GM12878 (cell line): ENCODE measurements around the gene MTTP. TPM values are rescaled to one million over a fixed set of nuclear protein-coding genes. Genes with fewer than 3 reads are reported as not detected.

Experiments used
- ATAC-seq: fragments of 200-7000 bp; cut with Tn5 transposase; 3 replicates; pipeline ENCODE4 v1.9.1; 2020; ENCODE audit warnings: mild to moderate bottlenecking, moderate library complexity
- Bru-seq: library from RNA; stranded (reverse); fragments of 400-500 nt; gene quantifications from one replicate; lab custom pipeline; 2021; lab: Mats Ljungman, UMichigan
- BruChase-seq, 2 experiments: library from RNA; stranded (reverse); fragments of 400-500 nt; gene quantifications; one replicate each; lab custom pipeline; 2021; lab: Mats Ljungman, UMichigan
- BruUV-seq: library from RNA; stranded (reverse); fragments of 400-500 nt; replicated peaks from 2 replicates; lab custom pipeline; 2021; lab: Mats Ljungman, UMichigan
- CTCF ChIA-PET: fragments of 300-600 bp; sonication (Branson Sonifier 250); formaldehyde crosslinking; extraction: SDS; loops from one replicate; lab custom pipeline; 2021; ENCODE audit warnings: inconsistent platforms; lab: Yijun Ruan, JAX
- POLR2A ChIA-PET: fragments of 350-600 bp; formaldehyde crosslinking; extraction: SDS; loops from one replicate; lab custom pipeline; 2021; ENCODE audit warnings: inconsistent platforms; lab: Charles Lee
- RAD21 ChIA-PET: fragments of 300-600 bp; sonication (Branson Sonifier 250); formaldehyde crosslinking; loops from one replicate; lab custom pipeline; 2023; ENCODE audit warnings: antibody characterized with exemption; ENCODE audit not compliant: unreplicated experiment; lab: Charles Lee
- SMC1A ChIA-PET: fragments of 300-600 bp; sonication (Branson Sonifier 250); formaldehyde crosslinking; loops from one replicate; lab custom pipeline; 2023; ENCODE audit not compliant: unreplicated experiment, uncharacterized antibody; lab: Charles Lee
- DNase-seq: peaks from one replicate; pipeline ENCODE4 v3.0.0-alpha.2; 2011; ENCODE audit warnings: low read depth, low spot score
- FAIRE-seq: peaks from 3 replicates; lab custom pipeline; 2011; peaks lifted over from hg19 to GRCh38; lab: Jason Lieb, UNC
- H2AFZ ChIP-seq: 2 replicates; pipeline ENCODE4 v1.6.0; 2011; ENCODE audit warnings: low read depth, low read length, control low read depth; ENCODE audit not compliant: control insufficient read depth
- H3K27ac ChIP-seq: 2 replicates; pipeline ENCODE4 v1.5.1; 2011; ENCODE audit warnings: control low read depth; ENCODE audit not compliant: control insufficient read depth, insufficient read depth
- H3K27me3 ChIP-seq, 2 experiments: replicated peaks in 1 of 2; 2 replicates each; pipeline versions ENCODE4 v1.6.0 to v1.6.1; 2011; ENCODE audit warnings: low read length in 1 of 2; ENCODE audit not compliant: control insufficient read depth in 2 of 2, insufficient read depth in 2 of 2
- H3K36me3 ChIP-seq, 2 experiments: 2 replicates each; pipeline ENCODE4 v1.5.1; 2011; ENCODE audit warnings: low read length in 1 of 2; ENCODE audit not compliant: control insufficient read depth in 2 of 2, insufficient read depth in 2 of 2
- H3K4me1 ChIP-seq: 2 replicates; pipeline ENCODE4 v1.6.1; 2011; ENCODE audit warnings: mild to moderate bottlenecking, low read length, moderate library complexity, mixed read lengths; ENCODE audit not compliant: control insufficient read depth, insufficient read depth
- H3K4me2 ChIP-seq: 2 replicates; pipeline ENCODE4 v1.6.0; 2011; ENCODE audit warnings: control low read depth; ENCODE audit not compliant: control insufficient read depth, insufficient read depth
- H3K4me3 ChIP-seq: fragments of 200-600 bp; sonication (generic); 2 replicates; pipeline ENCODE4 v1.5.1; 2016
- H3K79me2 ChIP-seq: 2 replicates; pipeline ENCODE4 v1.6.0; 2011; ENCODE audit warnings: low read length; ENCODE audit not compliant: control insufficient read depth, insufficient read depth
- H3K9ac ChIP-seq: 2 replicates; pipeline ENCODE4 v1.8.0; 2011; ENCODE audit warnings: low read length, control low read depth, mixed read lengths; ENCODE audit not compliant: control insufficient read depth, insufficient read depth
- H3K9me3 ChIP-seq: replicated peaks from 3 replicates; pipeline ENCODE4 v1.5.1; 2011; ENCODE audit warnings: mild to moderate bottlenecking, low read length; ENCODE audit not compliant: control insufficient read depth, insufficient read depth
- H4K20me1 ChIP-seq: 2 replicates; pipeline ENCODE4 v1.6.0; 2011; ENCODE audit not compliant: control insufficient read depth, insufficient read depth
- IKZF2 ChIP-seq, 2 experiments: fragments of 450-650 bp; IDR thresholded peaks; 2 replicates each; pipeline ENCODE4 v1.6.1; 2017; ENCODE audit warnings: mild to moderate bottlenecking in 2 of 2, moderate library complexity in 2 of 2
- SPI1 ChIP-seq: IDR thresholded peaks from 2 replicates; pipeline ENCODE4 v1.6.1; 2011; ENCODE audit warnings: low read depth, mild to moderate bottlenecking, low read length, moderate library complexity, borderline replicate concordance; ENCODE audit not compliant: insufficient read depth
- STAT1 ChIP-seq: fragments of 450-650 bp; conservative IDR thresholded peaks from 2 replicates; pipeline ENCODE4 v1.6.1; 2014; ENCODE audit warnings: antibody characterized with exemption, mild to moderate bottlenecking
- ZNF217 ChIP-seq: fragments of 450-650 bp; IDR thresholded peaks from 2 replicates; pipeline ENCODE4 v1.6.1; 2017; ENCODE audit warnings: antibody characterized with exemption, mild to moderate bottlenecking
- WGBS: methylation state at CpG from one replicate; pipeline ENCODE4 v1.1.6; 2016; ENCODE audit warnings: low lambda C conversion rate; ENCODE audit not compliant: insufficient replicate concordance, insufficient coverage; ENCODE audit errors: missing lambda C conversion rate; 5-methylcytosine and 5-hydroxymethylcytosine counted together
- in situ Hi-C: fragments of 300-500 bp; cut with MboI; formaldehyde crosslinking; loops from 9 replicates; pipeline ENCODE4 v1.14.3; 2018; ENCODE audit warnings: mixed read lengths
- intact Hi-C: fragments of 100-400 bp; cut with micrococcal nuclease; formaldehyde crosslinking; loops from one replicate; pipeline ENCODE4 v1.14.2; 2022; ENCODE audit not compliant: unreplicated experiment
- long read RNA-seq, 2 experiments: library from polyadenylated mRNA; unstranded; transcript quantifications; one replicate each; pipeline ENCODE4 v2.0.0, GENCODE V29; 2019 to 2020
- polyA minus RNA-seq, 3 experiments: library from RNA; depleted of rRNA, polyadenylated mRNA; stranded (reverse); fragments of >200 nt; gene quantifications; 2 replicates each; pipeline ENCODE4 v1.2.3, GENCODE V29; 2011
- polyA plus RNA-seq, 11 experiments: library from polyadenylated mRNA; depleted of rRNA in 4 of 11; unstranded in 6 of 11; stranded (reverse) in 5 of 11; fragments of >200 nt; fragmentation: Nextera tagmentation in 4 of 11; fragmentation: Illumina TruSeq in 1 of 11; extraction: Ambion mirVana in 4 of 11; extraction: Trizol in 1 of 11; gene quantifications; 1 replicate in 1 of 11; 2 replicates in 10 of 11; pipeline versions ENCODE4 v1.2.1 to v1.2.3, GENCODE V29; 2011 to 2016; ENCODE audit warnings: inconsistent platforms in 2 of 11, missing spikeins in 2 of 11, low read depth in 1 of 11
- total RNA-seq, 4 experiments: library from RNA; depleted of rRNA in 3 of 4; stranded (reverse); fragments of >200 nt in 3 of 4; fragmentation: Illumina TruSeq in 1 of 4; extraction: Trizol in 1 of 4; gene quantifications; 2 replicates each; pipeline versions ENCODE4 v1.2.1 to v1.2.3, GENCODE V29; 2013 to 2021
- TF ChIP-seq, protein P1 (sequence below): fragments of 450-650 bp; IDR thresholded peaks from 2 replicates; pipeline ENCODE4 v1.6.1; 2017; ENCODE audit warnings: mild to moderate bottlenecking
- TF ChIP-seq, protein P2 (sequence below): fragments of 450-650 bp; formaldehyde crosslinking; IDR thresholded peaks from 2 replicates; pipeline ENCODE4 v1.5.0; 2022; ENCODE audit warnings: mild to moderate bottlenecking, missing genetic modification characterization
- TF ChIP-seq, protein P3 (sequence below): fragments of 450-650 bp; IDR thresholded peaks from 2 replicates; pipeline ENCODE4 v1.6.1; 2017; ENCODE audit warnings: low read depth, mild to moderate bottlenecking, moderate library complexity
- TF ChIP-seq, protein P4 (sequence below): fragments of 450-650 bp; IDR thresholded peaks from 2 replicates; pipeline ENCODE4 v1.6.1; 2016; ENCODE audit warnings: mild to moderate bottlenecking

Gene MTTP
- 0.39 and 0.88 TPM in 2 replicates for total RNA-seq (2013; cell fraction: nucleolus; rRNA removed)
- total RNA-seq (2014; rRNA removed): 0.38 and 0.45 TPM in 2 replicates
- 0.18 and 0.32 TPM in 2 replicates for total RNA-seq (2014; rRNA removed; fragmentation: Illumina TruSeq; extraction: Trizol)
- 0.21 and 0.43 TPM in 2 replicates for total RNA-seq (2021)
- polyA plus RNA-seq (2011; ENCODE audit: low read depth): 0.34 TPM
- 2.2 and 2.9 TPM in 2 replicates for polyA plus RNA-seq (2011; rRNA removed)
- 0.69 and 0.96 TPM in 2 replicates for polyA plus RNA-seq (2011; cell fraction: cytosol; rRNA removed)
- polyA plus RNA-seq (2011; cell fraction: nucleus; rRNA removed): 0.69 and 0.82 TPM in 2 replicates
- 0.20 and 0.34 TPM in 2 replicates for polyA plus RNA-seq (2012)
- polyA plus RNA-seq (2014; fragmentation: Illumina TruSeq; extraction: Trizol): 0.16 and 0.21 TPM in 2 replicates
- polyA plus RNA-seq (2014; fragmentation: Nextera tagmentation; extraction: Ambion mirVana): under 1 TPM; 0.16 to 0.23 TPM
- polyA plus RNA-seq (2014; rRNA removed): 0.05 and 0.08 TPM in 2 replicates
- polyA plus RNA-seq (2016; fragmentation: Nextera tagmentation; extraction: Ambion mirVana): under 1 TPM in 1 of 2 experiments, not detected in 1; 0.24 TPM
- polyA minus RNA-seq (2011; rRNA and poly(A)+ RNA removed): 1.3 and 6.9 TPM in 2 replicates
- polyA minus RNA-seq (2011; cell fraction: cytosol; rRNA and poly(A)+ RNA removed): 0.52 and 2.5 TPM in 2 replicates
- 0.67 and 1.3 TPM in 2 replicates for polyA minus RNA-seq (2011; cell fraction: nucleus; rRNA and poly(A)+ RNA removed)
- percentile 27 among the genes with signal in this experiment for Bru-seq, nascent RNA
- BruChase-seq, experiment 1, labeled RNA remaining after a 6-hour chase: percentile 23 among the genes with signal in this experiment
- BruChase-seq, experiment 2, labeled RNA remaining after a 2-hour chase: percentile 22 among the genes with signal in this experiment
- long read RNA-seq, experiment 1, partial matches to known transcripts: 0 of 1 reads
- long read RNA-seq, experiment 1, other reads (novel, unspliced or antisense): 0 of 1 reads
- long read RNA-seq, experiment 2, full-length matches to known transcripts: 16 of 21 reads
- long read RNA-seq, experiment 2, partial matches to known transcripts: 4 of 21 reads
- long read RNA-seq, experiment 2, other reads (novel, unspliced or antisense): 1 of 21 reads

DNA sequence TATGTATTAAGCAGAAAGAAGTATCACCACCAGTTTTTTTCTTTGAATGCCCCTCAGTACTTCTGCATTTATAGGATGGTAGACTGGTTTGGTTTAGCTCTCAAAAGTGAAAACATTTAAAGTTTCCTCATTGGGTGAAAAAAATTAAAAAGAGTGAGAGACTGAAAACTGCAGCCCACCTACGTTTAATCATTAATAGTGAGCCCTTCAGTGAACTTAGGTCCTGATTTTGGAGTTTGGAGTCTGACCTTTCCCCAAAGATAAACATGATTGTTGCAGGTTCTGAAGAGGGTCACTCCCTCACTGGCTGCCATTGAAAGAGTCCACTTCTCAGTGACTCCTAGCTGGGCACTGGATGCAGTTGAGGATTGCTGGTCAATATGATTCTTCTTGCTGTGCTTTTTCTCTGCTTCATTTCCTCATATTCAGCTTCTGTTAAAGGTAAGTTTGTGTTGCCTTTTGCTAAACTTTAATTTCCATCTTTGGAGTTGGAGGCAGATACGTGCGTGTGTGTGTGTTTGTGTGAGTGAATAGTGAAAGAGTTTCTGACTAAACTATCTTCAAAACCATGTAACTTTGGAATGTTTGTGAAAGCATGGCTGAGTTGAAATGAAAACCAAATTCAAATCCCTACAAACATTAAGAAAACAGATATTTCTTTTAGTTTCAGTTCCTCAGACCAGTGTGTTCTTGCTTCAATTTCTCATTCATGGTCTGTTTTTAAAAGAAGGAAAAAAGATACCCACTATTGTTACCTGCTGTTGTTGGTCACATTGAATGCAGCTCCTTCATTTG lies at the start of gene MTTP:
MTTP (plus strand) TSS at position 295 of the 795 bp plus-strand sequence; CDS start at position 381, 86 bp downstream.
- in situ Hi-C loops: no loop called here
- TF ChIP-seq, protein P1, sequence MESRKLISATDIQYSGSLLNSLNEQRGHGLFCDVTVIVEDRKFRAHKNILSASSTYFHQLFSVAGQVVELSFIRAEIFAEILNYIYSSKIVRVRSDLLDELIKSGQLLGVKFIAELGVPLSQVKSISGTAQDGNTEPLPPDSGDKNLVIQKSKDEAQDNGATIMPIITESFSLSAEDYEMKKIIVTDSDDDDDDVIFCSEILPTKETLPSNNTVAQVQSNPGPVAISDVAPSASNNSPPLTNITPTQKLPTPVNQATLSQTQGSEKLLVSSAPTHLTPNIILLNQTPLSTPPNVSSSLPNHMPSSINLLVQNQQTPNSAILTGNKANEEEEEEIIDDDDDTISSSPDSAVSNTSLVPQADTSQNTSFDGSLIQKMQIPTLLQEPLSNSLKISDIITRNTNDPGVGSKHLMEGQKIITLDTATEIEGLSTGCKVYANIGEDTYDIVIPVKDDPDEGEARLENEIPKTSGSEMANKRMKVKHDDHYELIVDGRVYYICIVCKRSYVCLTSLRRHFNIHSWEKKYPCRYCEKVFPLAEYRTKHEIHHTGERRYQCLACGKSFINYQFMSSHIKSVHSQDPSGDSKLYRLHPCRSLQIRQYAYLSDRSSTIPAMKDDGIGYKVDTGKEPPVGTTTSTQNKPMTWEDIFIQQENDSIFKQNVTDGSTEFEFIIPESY: no peak
- TF ChIP-seq, protein P2, sequence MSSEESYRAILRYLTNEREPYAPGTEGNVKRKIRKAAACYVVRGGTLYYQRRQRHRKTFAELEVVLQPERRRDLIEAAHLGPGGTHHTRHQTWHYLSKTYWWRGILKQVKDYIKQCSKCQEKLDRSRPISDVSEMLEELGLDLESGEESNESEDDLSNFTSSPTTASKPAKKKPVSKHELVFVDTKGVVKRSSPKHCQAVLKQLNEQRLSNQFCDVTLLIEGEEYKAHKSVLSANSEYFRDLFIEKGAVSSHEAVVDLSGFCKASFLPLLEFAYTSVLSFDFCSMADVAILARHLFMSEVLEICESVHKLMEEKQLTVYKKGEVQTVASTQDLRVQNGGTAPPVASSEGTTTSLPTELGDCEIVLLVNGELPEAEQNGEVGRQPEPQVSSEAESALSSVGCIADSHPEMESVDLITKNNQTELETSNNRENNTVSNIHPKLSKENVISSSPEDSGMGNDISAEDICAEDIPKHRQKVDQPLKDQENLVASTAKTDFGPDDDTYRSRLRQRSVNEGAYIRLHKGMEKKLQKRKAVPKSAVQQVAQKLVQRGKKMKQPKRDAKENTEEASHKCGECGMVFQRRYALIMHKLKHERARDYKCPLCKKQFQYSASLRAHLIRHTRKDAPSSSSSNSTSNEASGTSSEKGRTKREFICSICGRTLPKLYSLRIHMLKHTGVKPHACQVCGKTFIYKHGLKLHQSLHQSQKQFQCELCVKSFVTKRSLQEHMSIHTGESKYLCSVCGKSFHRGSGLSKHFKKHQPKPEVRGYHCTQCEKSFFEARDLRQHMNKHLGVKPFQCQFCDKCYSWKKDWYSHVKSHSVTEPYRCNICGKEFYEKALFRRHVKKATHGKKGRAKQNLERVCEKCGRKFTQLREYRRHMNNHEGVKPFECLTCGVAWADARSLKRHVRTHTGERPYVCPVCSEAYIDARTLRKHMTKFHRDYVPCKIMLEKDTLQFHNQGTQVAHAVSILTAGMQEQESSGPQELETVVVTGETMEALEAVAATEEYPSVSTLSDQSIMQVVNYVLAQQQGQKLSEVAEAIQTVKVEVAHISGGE (CRISPR knock-in tag): no peak
- TF ChIP-seq IKZF2 (IDR thresholded peaks at IDR 0.05) (peak; percentile 66 to 77), ZNF217 (0 out of 2 replicates have a peak, but pooled peaks have one; percentile 35), SPI1 (peak; percentile 87), STAT1 (no peak)
- TF ChIP-seq, protein P3, sequence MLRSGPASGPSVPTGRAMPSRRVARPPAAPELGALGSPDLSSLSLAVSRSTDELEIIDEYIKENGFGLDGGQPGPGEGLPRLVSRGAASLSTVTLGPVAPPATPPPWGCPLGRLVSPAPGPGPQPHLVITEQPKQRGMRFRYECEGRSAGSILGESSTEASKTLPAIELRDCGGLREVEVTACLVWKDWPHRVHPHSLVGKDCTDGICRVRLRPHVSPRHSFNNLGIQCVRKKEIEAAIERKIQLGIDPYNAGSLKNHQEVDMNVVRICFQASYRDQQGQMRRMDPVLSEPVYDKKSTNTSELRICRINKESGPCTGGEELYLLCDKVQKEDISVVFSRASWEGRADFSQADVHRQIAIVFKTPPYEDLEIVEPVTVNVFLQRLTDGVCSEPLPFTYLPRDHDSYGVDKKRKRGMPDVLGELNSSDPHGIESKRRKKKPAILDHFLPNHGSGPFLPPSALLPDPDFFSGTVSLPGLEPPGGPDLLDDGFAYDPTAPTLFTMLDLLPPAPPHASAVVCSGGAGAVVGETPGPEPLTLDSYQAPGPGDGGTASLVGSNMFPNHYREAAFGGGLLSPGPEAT: peak; percentile 52
- TF ChIP-seq, protein P4, sequence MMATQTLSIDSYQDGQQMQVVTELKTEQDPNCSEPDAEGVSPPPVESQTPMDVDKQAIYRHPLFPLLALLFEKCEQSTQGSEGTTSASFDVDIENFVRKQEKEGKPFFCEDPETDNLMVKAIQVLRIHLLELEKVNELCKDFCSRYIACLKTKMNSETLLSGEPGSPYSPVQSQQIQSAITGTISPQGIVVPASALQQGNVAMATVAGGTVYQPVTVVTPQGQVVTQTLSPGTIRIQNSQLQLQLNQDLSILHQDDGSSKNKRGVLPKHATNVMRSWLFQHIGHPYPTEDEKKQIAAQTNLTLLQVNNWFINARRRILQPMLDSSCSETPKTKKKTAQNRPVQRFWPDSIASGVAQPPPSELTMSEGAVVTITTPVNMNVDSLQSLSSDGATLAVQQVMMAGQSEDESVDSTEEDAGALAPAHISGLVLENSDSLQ: no peak

More for the DNA sequence above, at the start of gene MTTP:
- peak within 1 kb of the TSS; percentile 90 for H2AFZ ChIP-seq
- ChIA-PET RAD21 (interaction anchor here (0.7 to 0.9 kb wide), 2 partner anchors 9 to 11 kb away, joined by 3 read pairs; partner anchors contain the start of gene TRMT10A), SMC1A (interaction anchor here (0.6 to 2.1 kb wide), 4 partner anchors 8 to 237 kb away, joined by 3 to 9 read pairs (median 6); partner anchors contain the start of gene TRMT10A), POLR2A (interaction anchor here (0.6 to 1.4 kb wide), 2 partner anchors 11 to 276 kb away, joined by 5 read pairs; partner anchors contain the start of gene TRMT10A), CTCF (interaction anchor here (0.9 to 1.2 kb wide), 4 partner anchors 11 to 233 kb away, joined by 3 to 7 read pairs (median 4); partner anchors contain the start of gene TRMT10A)
- H3K4me3 ChIP-seq: peak within 1 kb of the TSS; percentile 32; the same call in 1 of the 2 replicates
- H3K9me3 ChIP-seq: no peaks in the 10 kb centered on the region
- H3K27me3 ChIP-seq: no peaks in the 10 kb centered on the region
- no peaks in the 10 kb centered on the region for H4K20me1 ChIP-seq
- peak within 1 kb of the TSS; percentile 55 for H3K27ac ChIP-seq
- H3K36me3 ChIP-seq: no peaks in the 10 kb centered on the region
- 9% methylated on average over 3 of the region's 3 CpGs for WGBS
- no peaks in the 10 kb centered on the region for H3K79me2 ChIP-seq
- DNase-seq (no peak), ATAC-seq (peak; percentile 78), FAIRE-seq (peak; percentile 90)
- intact Hi-C loops: no loop called here
- BruUV-seq: no TSS peak
- no peak within 1 kb of the TSS for H3K9ac ChIP-seq
- peak within 1 kb of the TSS; percentile 87 for H3K4me2 ChIP-seq
- peaks cover 7% of the 10 kb centered on the region for H3K4me1 ChIP-seq
